ENCODE data around the gene RNF113B. TPM values are rescaled to one million over a fixed set of nuclear protein-coding genes. Genes with fewer than 3 reads are reported as not detected.

RNF113B gene
- total RNA-seq, 1 experiment from 2014 or later, result not detected

GRCh38 chr13:98141509-98142379 is 35.3 kb downstream of the RNF113B start:
- Histone ChIP-seq H3K9me2 (ENCODE audit: insufficient read depth) (no peaks in the 10 kb centered on the region), H2AFZ (peak overlapping the region; percentile 81), H3K4me3 (peak overlapping the region; percentile 65; the same call in 1 of the 2 replicates), H4K20me1 (ENCODE audit: insufficient read depth) (peaks cover 4% of the 10 kb centered on the region), H3K36me3 (ENCODE audit: low read depth) (no peaks in the 10 kb centered on the region), H3K4me1 (replicated peaks; ENCODE audit: insufficient read depth) (peaks cover 20% of the 10 kb centered on the region), H3K27me3 (ENCODE audit: insufficient read depth, low read depth) (no peaks in the 10 kb centered on the region), H3K9me3 (ENCODE audit: insufficient read depth, low read depth) (no peaks in the 10 kb centered on the region), H3F3A (ENCODE audit: insufficient read depth, low read depth) (peaks cover 12% of the 10 kb centered on the region; the same call in 1 of the 2 replicates), H3K79me2 (ENCODE audit: low read depth) (peaks cover 30% of the 10 kb centered on the region), H3K4me2 (peak overlapping the region; percentile 89), H3K27ac (no peak overlapping the region)
- no peak for TF ChIP-seq CTCF (conservative IDR thresholded peaks at IDR 0.05)
- no peak for TF ChIP-seq EZH2 (IDR thresholded peaks at IDR 0.05; ENCODE audit: low read depth)
- ChIA-PET CTCF (no interaction called here), POLR2A (ENCODE audit: unreplicated experiment) (no interaction called here)
- DNase-seq, result peak in 1 of 2 experiments; percentile 8
- BruUV-seq (replicated peaks), result no TSS peak
- intact Hi-C loops (cut with micrococcal nuclease; ENCODE audit: unreplicated experiment), result loop anchor here (2.0 to 5.0 kb wide), 4 partner anchors 161 to 531 kb away; no protein-coding TSS in a partner anchor

GRCh38 chr13:98141091-98141490 is 36.0 kb downstream of the RNF113B start:
- intact Hi-C loops (cut with micrococcal nuclease; ENCODE audit: unreplicated experiment), result loop anchor here (5.0 kb wide), 3 partner anchors 161 to 531 kb away; no protein-coding TSS in a partner anchor
- H3K36me3 ChIP-seq (ENCODE audit: low read depth), result no peaks in the 10 kb centered on the region
- no peaks in the 10 kb centered on the region for H3K9me2 ChIP-seq (ENCODE audit: insufficient read depth)
- H3K4me3 ChIP-seq, result no peak overlapping the region
- peaks cover 18% of the 10 kb centered on the region for H3K4me1 ChIP-seq (replicated peaks; ENCODE audit: insufficient read depth)
- peaks cover 4% of the 10 kb centered on the region for H4K20me1 ChIP-seq (ENCODE audit: insufficient read depth)
- ChIA-PET POLR2A (ENCODE audit: unreplicated experiment) (no interaction called here), CTCF (no interaction called here)
- BruUV-seq (replicated peaks), result no TSS peak
- no peak overlapping the region for H2AFZ ChIP-seq
- H3K27ac ChIP-seq, result no peak overlapping the region
- DNase-seq, result peak in 1 of 2 experiments; percentile 26
- H3K27me3 ChIP-seq (ENCODE audit: insufficient read depth, low read depth), result no peaks in the 10 kb centered on the region
- H3K4me2 ChIP-seq, result no peak overlapping the region
- peaks cover 12% of the 10 kb centered on the region; the same call in 1 of the 2 replicates for H3F3A ChIP-seq (ENCODE audit: insufficient read depth, low read depth)
- H3K79me2 ChIP-seq (ENCODE audit: low read depth), result peaks cover 24% of the 10 kb centered on the region
- H3K9me3 ChIP-seq (ENCODE audit: insufficient read depth, low read depth), result no peaks in the 10 kb centered on the region
- TF ChIP-seq CTCF (conservative IDR thresholded peaks at IDR 0.05), result no peak
- no peak for TF ChIP-seq EZH2 (IDR thresholded peaks at IDR 0.05; ENCODE audit: low read depth)

- no peaks in the 10 kb centered on the region for H3K4me1 ChIP-seq (replicated peaks; ENCODE audit: insufficient read depth)
- no peak overlapping the region for H2AFZ ChIP-seq
- no peaks in the 10 kb centered on the region for H3K36me3 ChIP-seq (ENCODE audit: low read depth)
- no peaks in the 10 kb centered on the region for H3K9me3 ChIP-seq (ENCODE audit: insufficient read depth, low read depth)
- no peak overlapping the region for H3K27ac ChIP-seq
- H3K27me3 ChIP-seq (ENCODE audit: insufficient read depth, low read depth), result no peaks in the 10 kb centered on the region
- no peak overlapping the region for H3K4me2 ChIP-seq
- BruUV-seq (replicated peaks), result no TSS peak
- H3K9me2 ChIP-seq (ENCODE audit: insufficient read depth), result no peaks in the 10 kb centered on the region
- H4K20me1 ChIP-seq (ENCODE audit: insufficient read depth), result no peaks in the 10 kb centered on the region
- H3F3A ChIP-seq (ENCODE audit: insufficient read depth, low read depth), result no peaks in the 10 kb centered on the region
- no peak for DNase-seq
- POLR2A ChIA-PET (ENCODE audit: unreplicated experiment), result no interaction called here
- TF ChIP-seq EZH2 (IDR thresholded peaks at IDR 0.05; ENCODE audit: low read depth) (no peak), CTCF (conservative IDR thresholded peaks at IDR 0.05) (no peak)
- CTCF ChIA-PET, result no interaction called here
- no peak overlapping the region for H3K4me3 ChIP-seq
- no peaks in the 10 kb centered on the region for H3K79me2 ChIP-seq (ENCODE audit: low read depth)
- intact Hi-C loops (cut with micrococcal nuclease; ENCODE audit: unreplicated experiment), result no loop called here
Observed at GRCh38 chr13:98134901-98135300, 42.2 kb downstream of the RNF113B start.

All from PC-9 (cell line).